Endothelial cell of umbilical vein (primary cell): ENCODE measurements around the gene SSUH2. TPM values are rescaled to one million over a fixed set of nuclear protein-coding genes. Genes with fewer than 3 reads are reported as not detected.

Source experiments
- BruUV-seq: library from RNA; stranded (reverse); fragments of 400-500 nt; replicated peaks from 2 replicates; lab custom pipeline; 2021; lab: Mats Ljungman, UMichigan
- CTCF ChIA-PET: fragments of 300-600, 350-600 bp; sonication (Branson Sonifier 250); formaldehyde crosslinking; loops from one replicate; lab custom pipeline; 2021; ENCODE audit warnings: antibody characterized with exemption, inconsistent platforms; lab: Charles Lee
- POLR2A ChIA-PET: fragments of 300-600, 350-600 bp; sonication (Branson Sonifier 250); formaldehyde crosslinking; loops from one replicate; lab custom pipeline; 2021; ENCODE audit warnings: antibody characterized with exemption, inconsistent platforms; lab: Charles Lee
- DNase-seq: peaks from one replicate; pipeline ENCODE4 v3.0.0-alpha.2; 2011; ENCODE audit warnings: low read depth, low spot score
- FAIRE-seq: peaks from 2 replicates; lab custom pipeline; 2011; peaks lifted over from hg19 to GRCh38; lab: Jason Lieb, UNC
- H2AFZ ChIP-seq: 2 replicates; pipeline ENCODE4 v1.6.0; 2012; ENCODE audit warnings: low read depth, low read length, control low read depth, inconsistent platforms
- H3K27ac ChIP-seq: 2 replicates; pipeline ENCODE4 v1.5.1; 2011; ENCODE audit warnings: low read depth, mild to moderate bottlenecking, control low read depth, low read length, moderate library complexity; ENCODE audit not compliant: insufficient read depth
- H3K27me3 ChIP-seq, 2 experiments: 2 replicates each; pipeline versions ENCODE4 v1.6.0 to v1.6.1; 2011; ENCODE audit warnings: low read length in 2 of 2, mixed read lengths in 1 of 2; ENCODE audit not compliant: control insufficient read depth in 2 of 2, insufficient read depth in 2 of 2
- H3K36me3 ChIP-seq, 2 experiments: 2 replicates in 1 of 2; 3 replicates in 1 of 2; pipeline ENCODE4 v1.5.1; 2011; ENCODE audit warnings: low read length in 2 of 2, mild to moderate bottlenecking in 1 of 2, moderate library complexity in 1 of 2; ENCODE audit not compliant: control insufficient read depth in 2 of 2, insufficient read depth in 2 of 2; ENCODE audit errors: extremely low read depth in 1 of 2
- H3K4me1 ChIP-seq: 3 replicates; pipeline ENCODE4 v1.5.1; 2011; ENCODE audit warnings: mild to moderate bottlenecking, low read length; ENCODE audit not compliant: control insufficient read depth, insufficient read depth; ENCODE audit errors: extremely low read depth
- H3K4me2 ChIP-seq: 2 replicates; pipeline ENCODE4 v1.6.1; 2011; ENCODE audit warnings: low read length, control low read depth, mixed read lengths; ENCODE audit not compliant: insufficient read depth
- H3K4me3 ChIP-seq, 3 experiments: fragments of 200-600 bp in 1 of 3; sonication (generic), shearing (Covaris generic) in 1 of 3; replicated peaks in 1 of 3; 2 replicates each; pipeline ENCODE4 v1.5.1; 2011 to 2016; ENCODE audit warnings: control low read depth in 3 of 3, low read length in 3 of 3, mild to moderate bottlenecking in 2 of 3, inconsistent platforms in 1 of 3, low read depth in 1 of 3, moderate library complexity in 1 of 3; ENCODE audit not compliant: insufficient read depth in 1 of 3
- H3K79me2 ChIP-seq: 2 replicates; pipeline ENCODE4 v1.6.0; 2012; ENCODE audit warnings: low read length, inconsistent platforms; ENCODE audit not compliant: control insufficient read depth, insufficient read depth
- H3K9ac ChIP-seq: replicated peaks from 2 replicates; pipeline ENCODE3; 2011; ENCODE audit warnings: low read length, control low read depth; ENCODE audit not compliant: insufficient read depth; ENCODE audit errors: extremely low read depth
- H3K9me1 ChIP-seq: replicated peaks from 3 replicates; pipeline ENCODE4 v1.6.0; 2011; ENCODE audit warnings: mild to moderate bottlenecking, low read length; ENCODE audit not compliant: control insufficient read depth, insufficient read depth; ENCODE audit errors: extremely low read depth
- H3K9me3 ChIP-seq: replicated peaks from 2 replicates; pipeline ENCODE4 v1.5.1; 2012; ENCODE audit warnings: low read length, inconsistent platforms; ENCODE audit not compliant: control insufficient read depth, insufficient read depth
- H4K20me1 ChIP-seq: replicated peaks from 2 replicates; pipeline ENCODE3; 2011; ENCODE audit warnings: mild to moderate bottlenecking, low read length; ENCODE audit not compliant: control insufficient read depth, insufficient read depth; ENCODE audit errors: extremely low read depth
- EZH2 ChIP-seq: IDR thresholded peaks from 2 replicates; pipeline ENCODE4 v1.6.1; 2012; ENCODE audit warnings: borderline replicate concordance, low read depth, mild to moderate bottlenecking, moderate library complexity, low read length, inconsistent platforms; ENCODE audit not compliant: severe bottlenecking
- FOS ChIP-seq: IDR thresholded peaks from 2 replicates; pipeline ENCODE4 v1.6.1; 2011; ENCODE audit warnings: mild to moderate bottlenecking, low read length, moderate library complexity, borderline replicate concordance; ENCODE audit not compliant: insufficient read depth
- GATA2 ChIP-seq: IDR thresholded peaks from 2 replicates; pipeline ENCODE4 v1.7.0; 2011; ENCODE audit warnings: low read depth, mild to moderate bottlenecking, moderate library complexity, mixed read lengths, low read length; ENCODE audit not compliant: insufficient read length, insufficient read depth
- JUN ChIP-seq: IDR thresholded peaks from 2 replicates; pipeline ENCODE4 v1.6.1; 2011; ENCODE audit warnings: borderline replicate concordance, low read depth; ENCODE audit not compliant: insufficient read length, insufficient read depth
- MYC ChIP-seq: IDR thresholded peaks from one replicate; pipeline ENCODE4 v1.6.1; 2011; ENCODE audit warnings: mild to moderate bottlenecking, low read depth, low read length
- POLR2A ChIP-seq: IDR thresholded peaks from 2 replicates; pipeline ENCODE4 v1.6.1; 2012; ENCODE audit warnings: low read depth, mild to moderate bottlenecking, control low read depth, low read length
- POLR2AphosphoS5 ChIP-seq: IDR thresholded peaks from 2 replicates; pipeline ENCODE4 v1.6.1; 2012; ENCODE audit warnings: low read depth, mild to moderate bottlenecking, control low read depth, low read length, moderate library complexity; ENCODE audit not compliant: insufficient read depth
- dilution Hi-C: fragments of 300-500 bp; cut with MboI; formaldehyde crosslinking; loops from one replicate; pipeline ENCODE4 v1.15.0; 2019; ENCODE audit warnings: low sequenced_read_pairs; ENCODE audit not compliant: extremely low pct_ligation_motif_present
- intact Hi-C: fragments of 100-400 bp; cut with micrococcal nuclease; formaldehyde crosslinking; loops from one replicate; pipeline ENCODE4 v1.10.0; 2022
- polyA plus RNA-seq, 4 experiments: library from polyadenylated mRNA; depleted of rRNA in 3 of 4; stranded (reverse) in 3 of 4; unstranded in 1 of 4; fragments of >200 nt; gene quantifications; 2 replicates each; pipeline versions ENCODE4 v1.2.1 to v1.2.3, GENCODE V29; 2011 to 2012; ENCODE audit warnings: missing spikeins in 1 of 4
- total RNA-seq: library from RNA; stranded (reverse); gene quantifications from 2 replicates; pipeline ENCODE4 v1.2.3, GENCODE V29; 2021
- TF ChIP-seq, protein P1 (sequence below), 2 donors: IDR thresholded peaks; 1 replicate in 1 of 2; 2 replicates in 1 of 2; pipeline ENCODE4 v1.5.1; 2011; ENCODE audit warnings: low read length in 2 of 2, mild to moderate bottlenecking in 2 of 2, moderate library complexity in 2 of 2, control low read depth in 1 of 2, inconsistent platforms in 1 of 2, low read depth in 1 of 2; ENCODE audit not compliant: insufficient read depth in 1 of 2; ENCODE audit errors: extremely low read depth in 1 of 2
- TF ChIP-seq, protein P2 (sequence below): IDR thresholded peaks from 2 replicates; pipeline ENCODE4 v1.6.1; 2011; ENCODE audit not compliant: insufficient read depth, insufficient read length

The SSUH2 gene
- total and polyA plus RNA-seq, 2 donors (not counting 3 experiments of a cell fraction or from before 2014, with no cell fraction given): 0.44 TPM; not detected in 1

DNA sequence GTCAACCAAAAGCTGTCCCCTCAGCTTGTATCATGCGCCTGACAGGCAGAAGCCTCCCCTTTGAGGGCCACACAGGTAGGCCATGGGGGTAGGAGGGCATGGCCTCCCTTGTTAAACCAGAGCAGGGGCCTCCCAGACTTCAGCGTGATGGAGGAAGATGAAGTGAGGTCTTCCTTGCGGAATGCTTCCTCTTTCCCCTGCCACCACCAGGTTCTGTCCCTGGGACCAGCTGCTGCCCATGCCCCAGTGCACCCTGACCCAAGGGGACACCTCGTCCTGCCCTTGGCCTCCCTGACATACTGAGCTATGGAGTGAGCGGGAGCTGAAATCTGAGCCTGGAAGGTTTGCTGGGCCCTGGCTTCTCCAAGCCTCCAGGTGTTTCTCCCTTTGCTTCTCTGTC is 26.7 kb downstream of the SSUH2 start:
- ChIA-PET POLR2A (no interaction called here), CTCF (interaction anchor here (5.4 kb wide), 1 partner anchor 176 kb away, joined by 74 read pairs; no protein-coding TSS in a partner anchor)
- Histone ChIP-seq H3K27me3 (no peaks in the 10 kb centered on the region), H3K4me1 (no peaks in the 10 kb centered on the region), H3K27ac (no peak overlapping the region), H3K9me1 (no peaks in the 10 kb centered on the region), H3K36me3 (no peaks in the 10 kb centered on the region), H2AFZ (no peak overlapping the region), H3K4me2 (no peak overlapping the region), H3K4me3 (no peak overlapping the region), H4K20me1 (no peaks in the 10 kb centered on the region), H3K9me3 (no peaks in the 10 kb centered on the region), H3K9ac (no peak overlapping the region), H3K79me2 (no peaks in the 10 kb centered on the region)
- dilution Hi-C loops (no loop called here), intact Hi-C loops (no loop called here)
- no TSS peak for BruUV-seq
- FAIRE-seq (no peak), DNase-seq (no peak)
- TF ChIP-seq, protein P1, sequence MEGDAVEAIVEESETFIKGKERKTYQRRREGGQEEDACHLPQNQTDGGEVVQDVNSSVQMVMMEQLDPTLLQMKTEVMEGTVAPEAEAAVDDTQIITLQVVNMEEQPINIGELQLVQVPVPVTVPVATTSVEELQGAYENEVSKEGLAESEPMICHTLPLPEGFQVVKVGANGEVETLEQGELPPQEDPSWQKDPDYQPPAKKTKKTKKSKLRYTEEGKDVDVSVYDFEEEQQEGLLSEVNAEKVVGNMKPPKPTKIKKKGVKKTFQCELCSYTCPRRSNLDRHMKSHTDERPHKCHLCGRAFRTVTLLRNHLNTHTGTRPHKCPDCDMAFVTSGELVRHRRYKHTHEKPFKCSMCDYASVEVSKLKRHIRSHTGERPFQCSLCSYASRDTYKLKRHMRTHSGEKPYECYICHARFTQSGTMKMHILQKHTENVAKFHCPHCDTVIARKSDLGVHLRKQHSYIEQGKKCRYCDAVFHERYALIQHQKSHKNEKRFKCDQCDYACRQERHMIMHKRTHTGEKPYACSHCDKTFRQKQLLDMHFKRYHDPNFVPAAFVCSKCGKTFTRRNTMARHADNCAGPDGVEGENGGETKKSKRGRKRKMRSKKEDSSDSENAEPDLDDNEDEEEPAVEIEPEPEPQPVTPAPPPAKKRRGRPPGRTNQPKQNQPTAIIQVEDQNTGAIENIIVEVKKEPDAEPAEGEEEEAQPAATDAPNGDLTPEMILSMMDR (IDR thresholded peaks at IDR 0.05; ENCODE audit: extremely low read depth in 1 of 2, insufficient read depth in 1 of 2, low read depth in 1 of 2, low read length in 2 of 2): no peak
- TF ChIP-seq POLR2AphosphoS5 (no peak), MYC (no peak), FOS (no peak), POLR2A (no peak), EZH2 (no peak), JUN (no peak), GATA2 (no peak)
- TF ChIP-seq, protein P2, sequence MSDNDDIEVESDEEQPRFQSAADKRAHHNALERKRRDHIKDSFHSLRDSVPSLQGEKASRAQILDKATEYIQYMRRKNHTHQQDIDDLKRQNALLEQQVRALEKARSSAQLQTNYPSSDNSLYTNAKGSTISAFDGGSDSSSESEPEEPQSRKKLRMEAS: no peak
